ENCODE data around the gene FOLR1. TPM values are rescaled to one million over a fixed set of nuclear protein-coding genes. Genes with fewer than 3 reads are reported as not detected.
"Not testable (repeated sequence)": the region's sequence is repeated elsewhere in the genome, so short reads cannot be mapped to it uniquely, and the experiment has no call there.

The FOLR1 gene
- total RNA-seq, 2 donors from 2014 or later, result 13.8 to 19.3 TPM

DNA sequence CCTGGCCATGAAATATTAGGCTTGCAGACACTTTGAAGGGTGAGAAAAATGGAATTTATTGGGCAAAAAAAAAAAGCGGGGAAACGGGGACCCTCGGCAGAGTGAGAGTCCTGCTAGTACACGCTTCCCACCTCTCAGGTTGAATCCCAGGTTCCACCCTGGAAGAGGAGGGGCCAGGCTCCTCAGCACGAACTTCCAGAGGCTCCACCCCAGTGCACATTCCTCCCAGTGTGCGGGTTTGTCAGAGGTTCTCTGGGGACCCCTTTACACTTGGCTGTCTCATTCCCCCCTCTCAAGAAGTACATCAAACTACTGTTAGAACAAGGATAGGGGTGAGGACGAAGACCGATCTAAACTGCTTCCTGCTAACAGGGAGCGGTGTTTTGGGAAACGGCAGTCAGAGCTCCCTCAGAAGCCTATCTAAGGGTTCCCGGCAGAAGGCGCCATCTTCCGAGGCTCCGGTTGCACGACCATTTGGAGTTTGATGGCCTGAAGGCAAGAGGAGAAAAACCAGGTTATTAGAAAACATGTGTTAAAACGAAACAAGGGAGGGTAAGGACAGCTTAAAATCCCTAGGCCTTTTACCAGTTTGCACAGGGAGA lies 28.9 kb upstream of the FOLR1 start:
- 90 to 92% methylated on average over 14 to 16 of the region's 16 CpGs for WGBS, 2 experiments (ENCODE audit: insufficient coverage in 1 of 2, insufficient read length in 1 of 2)
- Mint-ChIP-seq H3K27ac (no peak overlapping the region), H3K4me3 (no peak overlapping the region), H3K27me3 (ENCODE audit: insufficient read depth) (peaks cover 22% of the 10 kb centered on the region), H3K9me3 (peaks cover 19% of the 10 kb centered on the region), H3K4me1 (no peaks in the 10 kb centered on the region), H3K36me3 (ENCODE audit: low read depth) (no peaks in the 10 kb centered on the region)
- Histone ChIP-seq H3K36me3 (ENCODE audit: control insufficient read depth, insufficient read depth, low read length) (no peaks in the 10 kb centered on the region), H3K4me3 (ENCODE audit: low read length) (no peak overlapping the region), H3K27me3 (ENCODE audit: control insufficient read depth, insufficient read depth, low read length, poor library complexity, severe bottlenecking) (peaks cover 8% of the 10 kb centered on the region), H3K9me3 (ENCODE audit: control insufficient read depth, low read length) (no peaks in the 10 kb centered on the region), H3K9ac (ENCODE audit: extremely low read depth, low read length, poor library complexity, severe bottlenecking) (no peak overlapping the region), H3K27ac (ENCODE audit: low read depth, low read length) (no peak overlapping the region), H3K4me1 (ENCODE audit: control insufficient read depth, insufficient read depth, low read length) (no peaks in the 10 kb centered on the region)
- TF ChIP-seq, protein P1, sequence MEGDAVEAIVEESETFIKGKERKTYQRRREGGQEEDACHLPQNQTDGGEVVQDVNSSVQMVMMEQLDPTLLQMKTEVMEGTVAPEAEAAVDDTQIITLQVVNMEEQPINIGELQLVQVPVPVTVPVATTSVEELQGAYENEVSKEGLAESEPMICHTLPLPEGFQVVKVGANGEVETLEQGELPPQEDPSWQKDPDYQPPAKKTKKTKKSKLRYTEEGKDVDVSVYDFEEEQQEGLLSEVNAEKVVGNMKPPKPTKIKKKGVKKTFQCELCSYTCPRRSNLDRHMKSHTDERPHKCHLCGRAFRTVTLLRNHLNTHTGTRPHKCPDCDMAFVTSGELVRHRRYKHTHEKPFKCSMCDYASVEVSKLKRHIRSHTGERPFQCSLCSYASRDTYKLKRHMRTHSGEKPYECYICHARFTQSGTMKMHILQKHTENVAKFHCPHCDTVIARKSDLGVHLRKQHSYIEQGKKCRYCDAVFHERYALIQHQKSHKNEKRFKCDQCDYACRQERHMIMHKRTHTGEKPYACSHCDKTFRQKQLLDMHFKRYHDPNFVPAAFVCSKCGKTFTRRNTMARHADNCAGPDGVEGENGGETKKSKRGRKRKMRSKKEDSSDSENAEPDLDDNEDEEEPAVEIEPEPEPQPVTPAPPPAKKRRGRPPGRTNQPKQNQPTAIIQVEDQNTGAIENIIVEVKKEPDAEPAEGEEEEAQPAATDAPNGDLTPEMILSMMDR (conservative IDR thresholded peaks at IDR 0.05), result no peak
- DNase-seq, result no peak

DNA sequence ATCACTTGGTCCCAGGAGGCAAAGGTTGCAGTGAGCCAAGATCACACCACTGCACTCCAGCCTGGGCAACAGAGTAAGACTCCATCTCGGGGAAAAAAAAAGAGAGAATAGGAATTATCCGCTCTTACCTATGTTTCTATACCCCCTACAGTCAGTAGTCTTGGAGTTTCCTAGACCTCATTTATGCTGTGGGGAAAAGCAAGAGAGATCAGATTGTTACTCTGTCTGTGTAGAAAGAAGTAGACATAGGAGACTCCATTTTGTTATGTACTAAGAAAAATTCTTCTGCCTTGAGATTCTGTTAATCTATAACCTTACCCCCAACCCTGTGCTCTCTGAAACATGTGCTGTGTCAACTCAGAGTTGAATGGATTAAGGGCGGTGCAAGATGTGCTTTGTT lies 27.8 kb upstream of the FOLR1 start:
- H3K4me3 Mint-ChIP-seq; H3K9me3 ChIP-seq (ENCODE audit: control insufficient read depth, low read length); H3K4me1 Mint-ChIP-seq; H3K4me3 ChIP-seq (ENCODE audit: low read length); H3K9ac ChIP-seq (ENCODE audit: extremely low read depth, low read length, poor library complexity, severe bottlenecking); H3K36me3 Mint-ChIP-seq (ENCODE audit: low read depth); H3K36me3 ChIP-seq (ENCODE audit: control insufficient read depth, insufficient read depth, low read length); H3K27ac Mint-ChIP-seq; DNase-seq; H3K4me1 ChIP-seq (ENCODE audit: control insufficient read depth, insufficient read depth, low read length); H3K27ac ChIP-seq (ENCODE audit: low read depth, low read length); H3K27me3 ChIP-seq (ENCODE audit: control insufficient read depth, insufficient read depth, low read length, poor library complexity, severe bottlenecking): not testable (repeated sequence)
- WGBS, 2 experiments (ENCODE audit: insufficient coverage in 1 of 2, insufficient read length in 1 of 2), result 63% methylated on average over 1 of the region's 3 CpGs; no CpG with 5 or more reads in 1 of the 2 experiments
- Mint-ChIP-seq H3K27me3 (ENCODE audit: insufficient read depth) (peaks cover 14% of the 10 kb centered on the region), H3K9me3 (peaks cover 19% of the 10 kb centered on the region)

DNA sequence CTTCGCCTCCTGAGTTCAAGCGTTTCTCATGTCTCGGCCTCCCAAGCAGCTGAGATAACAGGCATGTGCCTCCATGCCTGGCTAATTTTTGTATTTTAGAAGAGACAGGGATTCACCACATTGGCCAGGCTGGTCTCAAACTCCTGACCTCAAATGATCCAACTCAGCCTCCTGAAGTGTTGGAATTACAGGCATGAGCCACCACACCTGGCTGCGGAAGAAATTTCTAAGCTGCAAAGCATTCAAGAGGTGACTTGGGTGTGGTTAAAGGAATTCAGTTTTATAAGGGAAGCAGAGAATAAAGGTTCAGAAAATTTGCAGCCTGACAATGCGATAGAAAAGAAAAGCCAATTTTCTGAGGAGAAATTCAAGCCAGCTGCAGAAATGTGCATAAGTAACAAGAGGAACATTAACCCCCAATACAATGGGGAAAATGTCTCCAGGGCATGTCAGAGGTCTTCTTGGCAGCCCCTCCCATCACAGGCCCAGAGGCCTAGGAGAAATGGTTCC lies 22.8 kb upstream of the FOLR1 start:
- not testable (repeated sequence) for H3K27me3 ChIP-seq (ENCODE audit: control insufficient read depth, insufficient read depth, low read length, poor library complexity, severe bottlenecking); H3K27ac Mint-ChIP-seq; H3K36me3 ChIP-seq (ENCODE audit: control insufficient read depth, insufficient read depth, low read length); H3K4me1 ChIP-seq (ENCODE audit: control insufficient read depth, insufficient read depth, low read length); H3K36me3 Mint-ChIP-seq (ENCODE audit: low read depth); H3K9me3 ChIP-seq (ENCODE audit: control insufficient read depth, low read length); H3K27ac ChIP-seq (ENCODE audit: low read depth, low read length); H3K4me3 Mint-ChIP-seq; H3K4me1 Mint-ChIP-seq; H3K9ac ChIP-seq (ENCODE audit: extremely low read depth, low read length, poor library complexity, severe bottlenecking); H3K4me3 ChIP-seq (ENCODE audit: low read length); DNase-seq; H3K27me3 Mint-ChIP-seq (ENCODE audit: insufficient read depth)
- H3K9me3 Mint-ChIP-seq, result peaks cover 13% of the 10 kb centered on the region
- 91 to 97% methylated on average over 5 of the region's 5 CpGs for WGBS, 2 experiments (ENCODE audit: insufficient coverage in 1 of 2, insufficient read length in 1 of 2)

DNA sequence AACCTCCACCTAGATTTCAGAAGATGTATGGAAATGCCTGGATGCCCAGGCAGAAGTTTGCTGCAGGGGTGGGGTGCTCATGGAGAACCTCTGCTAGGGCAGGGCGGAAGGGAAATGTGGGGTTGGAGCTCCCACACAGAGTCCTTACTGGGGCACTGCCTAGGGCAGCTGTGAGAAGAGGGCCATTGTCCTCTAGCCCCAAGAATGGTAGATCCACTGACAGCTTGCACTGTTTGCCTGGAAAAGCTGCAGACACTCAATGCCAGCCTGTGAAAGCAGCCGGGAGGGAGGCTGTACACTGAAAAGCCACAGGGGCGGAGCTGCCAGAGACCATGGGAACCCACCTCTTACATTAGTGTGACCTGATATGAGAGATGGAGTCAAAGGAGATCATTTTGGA lies 22.2 kb upstream of the FOLR1 start:
- not testable (repeated sequence) for H3K4me1 ChIP-seq (ENCODE audit: control insufficient read depth, insufficient read depth, low read length); H3K4me3 ChIP-seq (ENCODE audit: low read length); H3K27me3 ChIP-seq (ENCODE audit: control insufficient read depth, insufficient read depth, low read length, poor library complexity, severe bottlenecking); H3K36me3 ChIP-seq (ENCODE audit: control insufficient read depth, insufficient read depth, low read length); H3K9me3 ChIP-seq (ENCODE audit: control insufficient read depth, low read length); H3K4me1 Mint-ChIP-seq; H3K27me3 Mint-ChIP-seq (ENCODE audit: insufficient read depth); DNase-seq; H3K27ac Mint-ChIP-seq; H3K9ac ChIP-seq (ENCODE audit: extremely low read depth, low read length, poor library complexity, severe bottlenecking); H3K4me3 Mint-ChIP-seq; H3K36me3 Mint-ChIP-seq (ENCODE audit: low read depth); H3K27ac ChIP-seq (ENCODE audit: low read depth, low read length)
- H3K9me3 Mint-ChIP-seq, result peaks cover 11% of the 10 kb centered on the region
- WGBS, 2 experiments (ENCODE audit: insufficient coverage in 1 of 2, insufficient read length in 1 of 2), result 97% methylated on average over 3 of the region's 3 CpGs

DNA sequence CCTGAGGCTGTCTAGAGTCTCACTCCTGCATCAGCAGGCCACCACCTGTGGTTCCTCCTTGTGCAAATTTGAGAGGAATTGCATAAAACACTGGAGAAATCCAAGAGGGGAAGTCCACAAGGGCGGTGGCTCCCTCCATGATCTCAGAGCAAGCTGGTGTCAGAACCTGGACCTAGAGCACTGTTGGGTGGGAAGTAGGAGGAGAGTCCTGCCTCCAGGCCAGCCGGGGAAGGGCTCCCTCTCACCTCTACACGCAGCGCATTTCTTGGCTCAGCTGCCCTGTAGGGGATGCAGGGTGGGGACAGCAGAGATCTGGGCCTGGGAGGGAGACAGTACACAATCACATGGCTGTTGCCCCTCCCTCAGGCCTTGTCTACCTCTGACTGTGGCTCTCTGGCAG lies 19.9 kb upstream of the FOLR1 start:
- 89% methylated on average over 4 of the region's 4 CpGs; no CpG with 5 or more reads in 1 of the 2 experiments for WGBS, 2 experiments (ENCODE audit: insufficient coverage in 1 of 2, insufficient read length in 1 of 2)
- not testable (repeated sequence) for H3K27ac Mint-ChIP-seq; H3K9me3 Mint-ChIP-seq; H3K4me1 ChIP-seq (ENCODE audit: control insufficient read depth, insufficient read depth, low read length); H3K27me3 ChIP-seq (ENCODE audit: control insufficient read depth, insufficient read depth, low read length, poor library complexity, severe bottlenecking); H3K9ac ChIP-seq (ENCODE audit: extremely low read depth, low read length, poor library complexity, severe bottlenecking); DNase-seq; H3K4me1 Mint-ChIP-seq; H3K4me3 Mint-ChIP-seq; H3K9me3 ChIP-seq (ENCODE audit: control insufficient read depth, low read length); H3K27ac ChIP-seq (ENCODE audit: low read depth, low read length); H3K36me3 Mint-ChIP-seq (ENCODE audit: low read depth); H3K4me3 ChIP-seq (ENCODE audit: low read length); H3K36me3 ChIP-seq (ENCODE audit: control insufficient read depth, insufficient read depth, low read length)
- H3K27me3 Mint-ChIP-seq (ENCODE audit: insufficient read depth), result peaks cover 17% of the 10 kb centered on the region
